H1 (cell line): Measurements from ENCODE around the gene MGMT. TPM values are rescaled to one million over a fixed set of nuclear protein-coding genes. Genes with fewer than 3 reads are reported as not detected.

ENCODE experiments used
- CTCF ChIA-PET: fragments of 300-600 bp; sonication (Branson Sonifier 250); formaldehyde crosslinking; loops from one replicate; lab custom pipeline; 2021; ENCODE audit not compliant: partially characterized antibody; lab: Charles Lee
- POLR2A ChIA-PET: fragments of 300-600 bp; sonication (Branson Sonifier 250); formaldehyde crosslinking; loops from one replicate; lab custom pipeline; 2021; ENCODE audit warnings: inconsistent platforms; ENCODE audit not compliant: partially characterized antibody; lab: Charles Lee
- DNase-seq, 2 experiments: peaks; one replicate each; pipeline versions ENCODE4 v3.0.0 to v3.0.0-alpha.2; 2010 to 2022; ENCODE audit warnings: low spot score in 2 of 2, low read depth in 1 of 2, mixed read lengths in 1 of 2
- FAIRE-seq: peaks from 2 replicates; lab custom pipeline; 2011; peaks lifted over from hg19 to GRCh38; lab: Jason Lieb, UNC
- H2AFZ ChIP-seq: 2 replicates; pipeline ENCODE4 v1.8.1; 2012; ENCODE audit warnings: low read length, inconsistent platforms
- H2AK5ac ChIP-seq: 2 replicates; pipeline ENCODE4 v1.6.1; 2013; ENCODE audit warnings: low read depth, low read length
- H2BK120ac ChIP-seq: replicated peaks from 2 replicates; pipeline ENCODE3; 2013; ENCODE audit warnings: low read depth, low read length, inconsistent platforms
- H2BK12ac ChIP-seq: 2 replicates; pipeline ENCODE4 v1.6.1; 2013; ENCODE audit warnings: low read depth, low read length
- H2BK15ac ChIP-seq: 2 replicates; pipeline ENCODE4 v1.6.1; 2013; ENCODE audit warnings: low read length
- H2BK20ac ChIP-seq: 2 replicates; pipeline ENCODE4 v1.6.1; 2013; ENCODE audit warnings: low read length
- H2BK5ac ChIP-seq: 2 replicates; pipeline ENCODE4 v1.6.1; 2013; ENCODE audit warnings: low read depth, low read length
- H3K14ac ChIP-seq: 2 replicates; pipeline ENCODE4 v1.6.1; 2013; ENCODE audit warnings: inconsistent platforms; ENCODE audit not compliant: insufficient read length
- H3K18ac ChIP-seq: 2 replicates; pipeline ENCODE4 v1.6.1; 2013; ENCODE audit warnings: low read length; ENCODE audit errors: extremely low read depth
- H3K23ac ChIP-seq: 2 replicates; pipeline ENCODE4 v1.6.1; 2013; ENCODE audit warnings: inconsistent platforms; ENCODE audit not compliant: insufficient read length
- H3K23me2 ChIP-seq: 2 replicates; pipeline ENCODE4 v1.6.1; 2013; ENCODE audit warnings: low read depth, low read length
- H3K27ac ChIP-seq: 2 replicates; pipeline ENCODE4 v1.6.1; 2011; ENCODE audit warnings: low read depth, low read length, inconsistent platforms
- H3K27me3 ChIP-seq, 4 experiments: replicated peaks in 1 of 4; 1 replicate in 1 of 4; 2 replicates in 3 of 4; pipeline versions ENCODE4 v1.6.1 to v1.8.1; 2011 to 2013; ENCODE audit warnings: low read length in 3 of 4, mild to moderate bottlenecking in 3 of 4, inconsistent platforms in 2 of 4, mixed read lengths in 2 of 4, moderate library complexity in 1 of 4; ENCODE audit not compliant: control insufficient read depth in 3 of 4, insufficient read depth in 3 of 4; ENCODE audit errors: extremely low read depth in 1 of 4
- H3K36me3 ChIP-seq, 4 experiments: 2 replicates each; pipeline versions ENCODE4 v1.6.1 to v1.8.1; 2011 to 2013; ENCODE audit warnings: mild to moderate bottlenecking in 4 of 4, low read length in 3 of 4, moderate library complexity in 2 of 4, control low read depth in 1 of 4, inconsistent platforms in 1 of 4; ENCODE audit not compliant: insufficient read depth in 4 of 4, control insufficient read depth in 2 of 4
- H3K4ac ChIP-seq: replicated peaks from 2 replicates; pipeline ENCODE3; 2013; ENCODE audit warnings: low read length, low read depth, mixed read lengths, inconsistent platforms; ENCODE audit not compliant: insufficient read length
- H3K4me1 ChIP-seq, 4 experiments: replicated peaks in 1 of 4; 1 replicate in 1 of 4; 2 replicates in 3 of 4; pipeline versions ENCODE4 v1.6.1 to v1.8.1; 2011 to 2013; ENCODE audit warnings: low read length in 3 of 4, inconsistent platforms in 2 of 4, mixed read lengths in 1 of 4; ENCODE audit not compliant: insufficient read depth in 4 of 4, control insufficient read depth in 3 of 4
- H3K4me2 ChIP-seq, 2 experiments: 2 replicates each; pipeline versions ENCODE4 v1.6.1 to v1.8.1; 2011 to 2013; ENCODE audit warnings: low read depth in 2 of 2, low read length in 2 of 2, control low read depth in 1 of 2, inconsistent platforms in 1 of 2, mild to moderate bottlenecking in 1 of 2; ENCODE audit not compliant: insufficient read depth in 1 of 2
- H3K4me3 ChIP-seq, 4 experiments: fragments of 200-600, 300-600 bp in 1 of 4; sonication (generic), shearing (Covaris generic), sonication (Bioruptor Twin) in 1 of 4; 2 replicates each; pipeline versions ENCODE4 v1.5.1 to v1.8.1; 2011 to 2016; ENCODE audit warnings: low read length in 4 of 4, low read depth in 3 of 4, control low read depth in 2 of 4, inconsistent platforms in 2 of 4, mild to moderate bottlenecking in 2 of 4, mixed read lengths in 1 of 4, moderate library complexity in 1 of 4; ENCODE audit not compliant: insufficient read depth in 2 of 4; ENCODE audit errors: extremely low read depth in 1 of 4
- H3K56ac ChIP-seq: replicated peaks from 2 replicates; pipeline ENCODE3; 2013; ENCODE audit warnings: low read depth, mild to moderate bottlenecking, mixed read lengths, low read length, inconsistent platforms; ENCODE audit not compliant: insufficient read length
- H3K79me1 ChIP-seq: 2 replicates; pipeline ENCODE4 v1.6.1; 2013; ENCODE audit warnings: low read depth, low read length, control low read depth
- H3K79me2 ChIP-seq, 2 experiments: 2 replicates each; pipeline versions ENCODE4 v1.6.1 to v1.8.1; 2012 to 2013; ENCODE audit warnings: low read length in 2 of 2, mild to moderate bottlenecking in 2 of 2, inconsistent platforms in 1 of 2; ENCODE audit not compliant: insufficient read depth in 2 of 2, control insufficient read depth in 1 of 2
- H3K9ac ChIP-seq, 4 experiments: replicated peaks in 1 of 4; 1 replicate in 1 of 4; 2 replicates in 3 of 4; pipeline versions ENCODE4 v1.6.1 to v1.8.1; 2011 to 2013; ENCODE audit warnings: low read depth in 3 of 4, low read length in 3 of 4, control low read depth in 2 of 4, mild to moderate bottlenecking in 2 of 4, moderate library complexity in 2 of 4, inconsistent platforms in 1 of 4; ENCODE audit errors: extremely low read depth in 1 of 4
- H3K9me3 ChIP-seq, 2 experiments: 2 replicates each; pipeline versions ENCODE4 v1.6.1 to v1.8.1; 2012 to 2013; ENCODE audit warnings: mild to moderate bottlenecking in 2 of 2, moderate library complexity in 2 of 2, control low read depth in 1 of 2, inconsistent platforms in 1 of 2, low read depth in 1 of 2, low read length in 1 of 2, mixed read lengths in 1 of 2; ENCODE audit not compliant: insufficient read depth in 2 of 2
- H4K20me1 ChIP-seq, 2 experiments: replicated peaks in 1 of 2; 2 replicates each; pipeline versions ENCODE3 to v1.8.1; 2011 to 2013; ENCODE audit warnings: inconsistent platforms in 2 of 2, low read length in 2 of 2, mild to moderate bottlenecking in 1 of 2; ENCODE audit not compliant: insufficient read depth in 2 of 2, control insufficient read depth in 1 of 2
- H4K5ac ChIP-seq: 2 replicates; pipeline ENCODE4 v1.6.1; 2013; ENCODE audit warnings: low read length, low read depth, mixed read lengths, inconsistent platforms; ENCODE audit not compliant: insufficient read length
- H4K8ac ChIP-seq: 2 replicates; pipeline ENCODE4 v1.8.0; 2013; ENCODE audit warnings: mild to moderate bottlenecking, moderate library complexity, low read length, inconsistent platforms; ENCODE audit not compliant: insufficient read depth; ENCODE audit errors: extremely low read depth
- H4K91ac ChIP-seq: replicated peaks from 2 replicates; pipeline ENCODE3; 2013; ENCODE audit warnings: low read length, mixed read lengths, inconsistent platforms; ENCODE audit not compliant: insufficient read length
- ASH2L ChIP-seq: fragments of 200-600, 300-600 bp; sonication (generic); IDR thresholded peaks from one replicate; pipeline ENCODE4 v1.7.1; 2017; ENCODE audit warnings: low read length
- CBX8 ChIP-seq: fragments of 300-800, 300-1000 bp; sonication (generic); IDR thresholded peaks from 2 replicates; pipeline ENCODE4 v1.7.1; 2016; ENCODE audit warnings: low read depth, low read length, borderline replicate concordance
- GABPA ChIP-seq: IDR thresholded peaks from 2 replicates; pipeline ENCODE4 v1.6.1; 2011; ENCODE audit warnings: mild to moderate bottlenecking, low read length, moderate library complexity, borderline replicate concordance; ENCODE audit not compliant: insufficient read depth
- GTF2F1 ChIP-seq: IDR thresholded peaks from 2 replicates; pipeline ENCODE4 v1.6.1; 2012; ENCODE audit warnings: low read depth, low read length, improper control_type of control experiment, borderline replicate concordance
- HDAC2 ChIP-seq, 2 experiments: fragments of 300-600 bp in 1 of 2; sonication (generic) in 1 of 2; IDR thresholded peaks; 2 replicates each; pipeline ENCODE4 v1.6.1; 2011 to 2012; ENCODE audit warnings: low read depth in 2 of 2, low read length in 2 of 2, mild to moderate bottlenecking in 2 of 2, moderate library complexity in 2 of 2, borderline replicate concordance in 1 of 2, inconsistent platforms in 1 of 2
- POLR2AphosphoS5 ChIP-seq: IDR thresholded peaks from 2 replicates; pipeline ENCODE4 v1.6.1; 2011; ENCODE audit warnings: low read depth, low read length
- POU5F1 ChIP-seq: IDR thresholded peaks from 2 replicates; pipeline ENCODE4 v1.6.1; 2011; ENCODE audit warnings: low read depth, mild to moderate bottlenecking, low read length, moderate library complexity
- SAP30 ChIP-seq: fragments of 300-600 bp; sonication (generic); IDR thresholded peaks from 2 replicates; pipeline ENCODE4 v1.7.1; 2012; ENCODE audit warnings: low read length, moderate library complexity, mild to moderate bottlenecking, inconsistent platforms; ENCODE audit not compliant: insufficient read depth, insufficient replicate concordance
- SP1 ChIP-seq: IDR thresholded peaks from 2 replicates; pipeline ENCODE4 v1.6.1; 2011; ENCODE audit warnings: low read depth, low read length
- SP4 ChIP-seq: IDR thresholded peaks from 2 replicates; pipeline ENCODE4 v1.6.1; 2012; ENCODE audit warnings: low read length, inconsistent platforms
- TAF7 ChIP-seq: optimal IDR thresholded peaks from 2 replicates; pipeline ENCODE3; 2011; ENCODE audit warnings: low read depth, mild to moderate bottlenecking, inconsistent platforms, low read length, moderate library complexity, borderline replicate concordance
- WGBS, 2 experiments: shearing (Covaris generic) in 1 of 2; methylation state at CpG; one replicate each; pipeline versions ENCODE4 v1.1.6 to v1.1.7; 2013 to 2015; ENCODE audit warnings: low lambda C conversion rate in 2 of 2, mixed read lengths in 2 of 2, inconsistent platforms in 1 of 2, low coverage in 1 of 2, missing lambda C conversion rate in 1 of 2; ENCODE audit not compliant: insufficient replicate concordance in 2 of 2, insufficient coverage in 1 of 2, insufficient read length in 1 of 2; ENCODE audit errors: extremely low coverage in 1 of 2, missing lambda C conversion rate in 1 of 2; 5-methylcytosine and 5-hydroxymethylcytosine counted together
- polyA plus RNA-seq, 7 experiments: library from polyadenylated mRNA; depleted of rRNA in 3 of 7; stranded (reverse) in 5 of 7; unstranded in 2 of 7; fragments of >200 nt in 5 of 7; fragments of 200-250 nt in 2 of 7; gene quantifications; 1 replicate in 5 of 7; 2 replicates in 1 of 7; 4 replicates in 1 of 7; pipeline versions ENCODE4 v1.2.1 to v1.2.3, GENCODE V29; 2011 to 2013; ENCODE audit warnings: missing spikeins in 2 of 7, mixed read lengths in 2 of 7
- total RNA-seq: library from RNA; stranded (reverse); fragmentation: NEBNext Ultra II Directional; extraction: Animal tissue kit (Norgen Biotek cat#: 25700); gene quantifications from 2 replicates; pipeline ENCODE4 v1.2.1, GENCODE V29; 2021
- TF ChIP-seq, protein P1 (sequence below), 3 experiments: IDR thresholded peaks; 1 replicate in 2 of 3; 2 replicates in 1 of 3; pipeline versions ENCODE4 v1.5.1 to v1.6.1; 2011; ENCODE audit warnings: low read length in 3 of 3, mild to moderate bottlenecking in 3 of 3, inconsistent platforms in 2 of 3, low read depth in 1 of 3, moderate library complexity in 1 of 3; ENCODE audit not compliant: insufficient read depth in 1 of 3; ENCODE audit errors: control extremely low read depth in 1 of 3

MGMT gene
- total and polyA plus RNA-seq, 2 of the 8 experiments (the other 6 are each of a cell fraction or from before 2014, with no cell fraction given): 9.9 to 10.7 TPM

DNA sequence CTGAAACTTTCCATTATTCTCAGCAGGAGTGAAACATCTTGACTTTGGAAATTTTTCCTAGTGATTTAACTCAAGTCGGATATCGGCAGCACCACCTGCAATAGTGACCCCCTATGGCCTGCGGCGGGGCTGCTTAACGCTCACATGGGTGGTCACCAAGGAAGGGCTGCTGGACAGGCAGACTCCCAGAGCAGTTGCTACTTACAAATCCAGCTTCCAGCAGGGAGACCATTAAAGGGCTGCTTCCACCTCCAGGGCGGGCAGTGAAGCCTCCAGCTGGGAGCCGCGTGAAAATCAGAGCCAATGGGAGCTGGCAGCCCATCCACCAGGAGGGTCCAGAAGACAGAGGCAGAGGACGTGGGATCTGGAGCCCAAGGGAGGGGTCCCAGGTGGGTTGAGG, 122.5 kb downstream of the MGMT start:
- H2BK5ac ChIP-seq: no peak overlapping the region
- H3K27me3 ChIP-seq: no peaks in the 10 kb centered on the region
- H3K14ac ChIP-seq: no peak overlapping the region
- no peaks in the 10 kb centered on the region for H3K36me3 ChIP-seq
- no peak overlapping the region for H2BK120ac ChIP-seq
- no peak overlapping the region for H4K5ac ChIP-seq
- no peaks in the 10 kb centered on the region for H3K79me1 ChIP-seq
- FAIRE-seq (no peak), DNase-seq (no peak)
- no peak overlapping the region for H2AFZ ChIP-seq
- no peaks in the 10 kb centered on the region for H3K23me2 ChIP-seq
- H4K91ac ChIP-seq: no peak overlapping the region
- H3K23ac ChIP-seq: no peak overlapping the region
- H2BK12ac ChIP-seq: no peak overlapping the region
- no peaks in the 10 kb centered on the region for H4K20me1 ChIP-seq
- H3K79me2 ChIP-seq: no peaks in the 10 kb centered on the region
- no peak overlapping the region for H3K4me3 ChIP-seq
- 96% methylated on average over 7 of the region's 9 CpGs; no CpG with 5 or more reads in 1 of the 2 experiments for WGBS, 2 experiments
- ChIA-PET POLR2A (no interaction called here), CTCF (no interaction called here)
- no peak overlapping the region for H3K4me2 ChIP-seq
- no peak overlapping the region for H3K27ac ChIP-seq
- no peak overlapping the region for H3K18ac ChIP-seq
- H2BK20ac ChIP-seq: no peak overlapping the region
- H4K8ac ChIP-seq: no peak overlapping the region
- H2BK15ac ChIP-seq: no peak overlapping the region
- no peaks in the 10 kb centered on the region for H3K4me1 ChIP-seq
- peaks cover 22 to 23% of the 10 kb centered on the region in 2 experiments for H3K9me3 ChIP-seq
- no peak overlapping the region for H2AK5ac ChIP-seq
- H3K9ac ChIP-seq: no peak overlapping the region
- H3K56ac ChIP-seq: no peak overlapping the region
- H3K4ac ChIP-seq: no peak overlapping the region
- TF ChIP-seq GABPA: no peak
- no peak for TF ChIP-seq CBX8
- TF ChIP-seq SAP30: no peak
- TF ChIP-seq POLR2AphosphoS5: no peak
- no peak for TF ChIP-seq GTF2F1
- no peak for TF ChIP-seq HDAC2 (IDR thresholded peaks at IDR 0.05; ENCODE audit: borderline replicate concordance in 1 of 2, low read depth in 2 of 2, low read length in 2 of 2)
- no peak for TF ChIP-seq TAF7
- TF ChIP-seq, protein P1, sequence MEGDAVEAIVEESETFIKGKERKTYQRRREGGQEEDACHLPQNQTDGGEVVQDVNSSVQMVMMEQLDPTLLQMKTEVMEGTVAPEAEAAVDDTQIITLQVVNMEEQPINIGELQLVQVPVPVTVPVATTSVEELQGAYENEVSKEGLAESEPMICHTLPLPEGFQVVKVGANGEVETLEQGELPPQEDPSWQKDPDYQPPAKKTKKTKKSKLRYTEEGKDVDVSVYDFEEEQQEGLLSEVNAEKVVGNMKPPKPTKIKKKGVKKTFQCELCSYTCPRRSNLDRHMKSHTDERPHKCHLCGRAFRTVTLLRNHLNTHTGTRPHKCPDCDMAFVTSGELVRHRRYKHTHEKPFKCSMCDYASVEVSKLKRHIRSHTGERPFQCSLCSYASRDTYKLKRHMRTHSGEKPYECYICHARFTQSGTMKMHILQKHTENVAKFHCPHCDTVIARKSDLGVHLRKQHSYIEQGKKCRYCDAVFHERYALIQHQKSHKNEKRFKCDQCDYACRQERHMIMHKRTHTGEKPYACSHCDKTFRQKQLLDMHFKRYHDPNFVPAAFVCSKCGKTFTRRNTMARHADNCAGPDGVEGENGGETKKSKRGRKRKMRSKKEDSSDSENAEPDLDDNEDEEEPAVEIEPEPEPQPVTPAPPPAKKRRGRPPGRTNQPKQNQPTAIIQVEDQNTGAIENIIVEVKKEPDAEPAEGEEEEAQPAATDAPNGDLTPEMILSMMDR (IDR thresholded peaks at IDR 0.05; ENCODE audit: control extremely low read depth in 1 of 3, insufficient read depth in 1 of 3, low read depth in 1 of 3, low read length in 3 of 3): no peak
- no peak for TF ChIP-seq SP4
- TF ChIP-seq ASH2L: no peak
- no peak for TF ChIP-seq POU5F1
- TF ChIP-seq SP1: no peak
